ENCODE results near the gene GP1BA.

DNA sequence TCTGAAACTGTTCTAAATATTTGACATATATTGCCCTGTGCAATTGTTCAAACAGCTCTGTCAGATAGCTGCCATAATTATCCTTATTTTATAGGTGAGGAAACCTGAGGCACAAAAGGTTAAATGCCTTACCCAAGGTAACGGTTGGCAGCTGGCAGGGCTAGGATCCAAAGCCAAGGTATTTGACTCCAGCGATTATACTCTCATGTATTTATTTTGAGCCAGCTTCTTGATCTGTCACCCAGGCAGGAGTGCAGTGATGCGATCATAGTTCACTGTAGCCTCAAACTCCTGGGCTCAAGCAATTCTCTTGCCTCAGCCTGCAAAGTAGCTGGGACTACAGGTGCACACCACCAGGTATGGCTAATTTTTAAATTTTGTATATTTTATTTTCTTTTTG is 26.0 kb downstream of the GP1BA start:
- TF ChIP-seq CTCF (conservative IDR thresholded peaks at IDR 0.05; ENCODE audit: low read depth in 2 of 2) (no peak), EZH2 (IDR thresholded peaks at IDR 0.05; ENCODE audit: low read depth, unreplicated experiment) (no peak), EZH2phosphoT487 (IDR thresholded peaks at IDR 0.05; ENCODE audit: unreplicated experiment) (no peak), POLR2AphosphoS5 (IDR thresholded peaks at IDR 0.05; ENCODE audit: low read depth) (no peak), STAT1 (IDR thresholded peaks at IDR 0.05; ENCODE audit: unreplicated experiment) (no peak), ZNF331 (CRISPR knock-in tag; IDR thresholded peaks at IDR 0.05; ENCODE audit: low read depth) (no peak), CREB1 (CRISPR knock-in tag; IDR thresholded peaks at IDR 0.05; ENCODE audit: low read depth) (no peak), ZNF114 (CRISPR knock-in tag; IDR thresholded peaks at IDR 0.05) (no peak), JUNB (IDR thresholded peaks at IDR 0.05; ENCODE audit: unreplicated experiment) (no peak), ZNF462 (CRISPR knock-in tag; IDR thresholded peaks at IDR 0.05) (no peak), NANOG (IDR thresholded peaks at IDR 0.05; ENCODE audit: borderline replicate concordance) (no peak)
- TF ChIP-seq, protein P1, sequence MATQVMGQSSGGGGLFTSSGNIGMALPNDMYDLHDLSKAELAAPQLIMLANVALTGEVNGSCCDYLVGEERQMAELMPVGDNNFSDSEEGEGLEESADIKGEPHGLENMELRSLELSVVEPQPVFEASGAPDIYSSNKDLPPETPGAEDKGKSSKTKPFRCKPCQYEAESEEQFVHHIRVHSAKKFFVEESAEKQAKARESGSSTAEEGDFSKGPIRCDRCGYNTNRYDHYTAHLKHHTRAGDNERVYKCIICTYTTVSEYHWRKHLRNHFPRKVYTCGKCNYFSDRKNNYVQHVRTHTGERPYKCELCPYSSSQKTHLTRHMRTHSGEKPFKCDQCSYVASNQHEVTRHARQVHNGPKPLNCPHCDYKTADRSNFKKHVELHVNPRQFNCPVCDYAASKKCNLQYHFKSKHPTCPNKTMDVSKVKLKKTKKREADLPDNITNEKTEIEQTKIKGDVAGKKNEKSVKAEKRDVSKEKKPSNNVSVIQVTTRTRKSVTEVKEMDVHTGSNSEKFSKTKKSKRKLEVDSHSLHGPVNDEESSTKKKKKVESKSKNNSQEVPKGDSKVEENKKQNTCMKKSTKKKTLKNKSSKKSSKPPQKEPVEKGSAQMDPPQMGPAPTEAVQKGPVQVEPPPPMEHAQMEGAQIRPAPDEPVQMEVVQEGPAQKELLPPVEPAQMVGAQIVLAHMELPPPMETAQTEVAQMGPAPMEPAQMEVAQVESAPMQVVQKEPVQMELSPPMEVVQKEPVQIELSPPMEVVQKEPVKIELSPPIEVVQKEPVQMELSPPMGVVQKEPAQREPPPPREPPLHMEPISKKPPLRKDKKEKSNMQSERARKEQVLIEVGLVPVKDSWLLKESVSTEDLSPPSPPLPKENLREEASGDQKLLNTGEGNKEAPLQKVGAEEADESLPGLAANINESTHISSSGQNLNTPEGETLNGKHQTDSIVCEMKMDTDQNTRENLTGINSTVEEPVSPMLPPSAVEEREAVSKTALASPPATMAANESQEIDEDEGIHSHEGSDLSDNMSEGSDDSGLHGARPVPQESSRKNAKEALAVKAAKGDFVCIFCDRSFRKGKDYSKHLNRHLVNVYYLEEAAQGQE (IDR thresholded peaks at IDR 0.05; ENCODE audit: unreplicated experiment), result no peak
- TF ChIP-seq, protein P2, sequence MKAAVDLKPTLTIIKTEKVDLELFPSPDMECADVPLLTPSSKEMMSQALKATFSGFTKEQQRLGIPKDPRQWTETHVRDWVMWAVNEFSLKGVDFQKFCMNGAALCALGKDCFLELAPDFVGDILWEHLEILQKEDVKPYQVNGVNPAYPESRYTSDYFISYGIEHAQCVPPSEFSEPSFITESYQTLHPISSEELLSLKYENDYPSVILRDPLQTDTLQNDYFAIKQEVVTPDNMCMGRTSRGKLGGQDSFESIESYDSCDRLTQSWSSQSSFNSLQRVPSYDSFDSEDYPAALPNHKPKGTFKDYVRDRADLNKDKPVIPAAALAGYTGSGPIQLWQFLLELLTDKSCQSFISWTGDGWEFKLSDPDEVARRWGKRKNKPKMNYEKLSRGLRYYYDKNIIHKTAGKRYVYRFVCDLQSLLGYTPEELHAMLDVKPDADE (IDR thresholded peaks at IDR 0.05), result no peak
